ENCODE results near the gene PBX4. TPM values are rescaled to one million over a fixed set of nuclear protein-coding genes. Genes with fewer than 3 reads are reported as not detected.

The PBX4 gene
- total RNA-seq, 1 donor from 2014 or later: 0.93 TPM

- no peaks in the 10 kb centered on the region for H3K9me3 ChIP-seq (ENCODE audit: insufficient read depth, low read depth, low read length)
- peaks cover 6% of the 10 kb centered on the region for H4K20me1 ChIP-seq (ENCODE audit: insufficient read depth, low read length)
- H3K4me2 ChIP-seq (ENCODE audit: low read length): no peak overlapping the region
- DNase-seq (ENCODE audit: low read depth) (no peak), FAIRE-seq (no peak)
- Mint-ChIP-seq H3K36me3 (ENCODE audit: low read depth, unreplicated experiment) (peaks cover 38% of the 10 kb centered on the region), H3K9me3 (ENCODE audit: unreplicated experiment) (no peaks in the 10 kb centered on the region), H3K4me3 (ENCODE audit: unreplicated experiment) (no peak overlapping the region), H3K27me3 (ENCODE audit: low read depth, unreplicated experiment) (no peaks in the 10 kb centered on the region), H3K4me1 (ENCODE audit: low read depth, unreplicated experiment) (no peaks in the 10 kb centered on the region), H3K27ac (ENCODE audit: unreplicated experiment) (no peak overlapping the region)
- H2AFZ ChIP-seq (ENCODE audit: low read depth, low read length): no peak overlapping the region
- H3K4me3 ChIP-seq (ENCODE audit: insufficient read depth, low read depth, low read length): no peak overlapping the region
- H3K36me3 ChIP-seq (ENCODE audit: insufficient read depth, low read length): peaks cover 8% of the 10 kb centered on the region
- no peaks in the 10 kb centered on the region for H3K79me2 ChIP-seq (ENCODE audit: insufficient read depth, low read length)
- H3K9ac ChIP-seq (ENCODE audit: low read length): no peak overlapping the region
- TF ChIP-seq CTCF (IDR thresholded peaks at IDR 0.05; ENCODE audit: insufficient read depth, low read depth, low read length) (no peak), EZH2 (IDR thresholded peaks at IDR 0.05; ENCODE audit: insufficient read depth, low read length) (no peak)
- peaks cover under 1% of the 10 kb centered on the region for H3K4me1 ChIP-seq (ENCODE audit: insufficient read depth, low read length)
- no peak overlapping the region for H3K27ac ChIP-seq (ENCODE audit: low read depth, low read length)
- no peaks in the 10 kb centered on the region for H3K27me3 ChIP-seq (ENCODE audit: insufficient read depth, low read length)
Measured at GRCh38 chr19:19633711-19634515, 15.4 kb upstream of the PBX4 start.

- Mint-ChIP-seq H3K27ac (ENCODE audit: unreplicated experiment) (no peak overlapping the region), H3K36me3 (ENCODE audit: low read depth, unreplicated experiment) (peaks cover 34% of the 10 kb centered on the region), H3K4me3 (ENCODE audit: unreplicated experiment) (no peak overlapping the region), H3K9me3 (ENCODE audit: unreplicated experiment) (no peaks in the 10 kb centered on the region), H3K27me3 (ENCODE audit: low read depth, unreplicated experiment) (no peaks in the 10 kb centered on the region), H3K4me1 (ENCODE audit: low read depth, unreplicated experiment) (no peaks in the 10 kb centered on the region)
- no peak overlapping the region for H3K4me3 ChIP-seq (ENCODE audit: insufficient read depth, low read depth, low read length)
- TF ChIP-seq CTCF (IDR thresholded peaks at IDR 0.05; ENCODE audit: insufficient read depth, low read depth, low read length) (no peak), EZH2 (IDR thresholded peaks at IDR 0.05; ENCODE audit: insufficient read depth, low read length) (no peak)
- peaks cover 11% of the 10 kb centered on the region for H3K4me1 ChIP-seq (ENCODE audit: insufficient read depth, low read length)
- no peak overlapping the region for H3K27ac ChIP-seq (ENCODE audit: low read depth, low read length)
- FAIRE-seq (no peak), DNase-seq (ENCODE audit: low read depth) (no peak)
- H2AFZ ChIP-seq (ENCODE audit: low read depth, low read length): no peak overlapping the region
- no peaks in the 10 kb centered on the region for H3K27me3 ChIP-seq (ENCODE audit: insufficient read depth, low read length)
- no peaks in the 10 kb centered on the region for H3K9me3 ChIP-seq (ENCODE audit: insufficient read depth, low read depth, low read length)
- H4K20me1 ChIP-seq (ENCODE audit: insufficient read depth, low read length): peaks cover 6% of the 10 kb centered on the region
- no peak overlapping the region for H3K9ac ChIP-seq (ENCODE audit: low read length)
- H3K36me3 ChIP-seq (ENCODE audit: insufficient read depth, low read length): peaks cover 8% of the 10 kb centered on the region
- no peak overlapping the region for H3K4me2 ChIP-seq (ENCODE audit: low read length)
- no peaks in the 10 kb centered on the region for H3K79me2 ChIP-seq (ENCODE audit: insufficient read depth, low read length)
Measured at GRCh38 chr19:19632661-19633060, 14.2 kb upstream of the PBX4 start.

GRCh38 chr19:19631346-19631745 lies 12.9 kb upstream of the PBX4 start:
- no peak overlapping the region for H3K27ac Mint-ChIP-seq (ENCODE audit: unreplicated experiment)
- H3K4me1 Mint-ChIP-seq (ENCODE audit: low read depth, unreplicated experiment): no peaks in the 10 kb centered on the region

More at GRCh38 chr19:19631346-19631745, 12.9 kb upstream of the PBX4 start:
- H3K4me3 ChIP-seq (ENCODE audit: insufficient read depth, low read depth, low read length): no peak overlapping the region
- Mint-ChIP-seq H3K4me3 (ENCODE audit: unreplicated experiment) (no peak overlapping the region), H3K27me3 (ENCODE audit: low read depth, unreplicated experiment) (no peaks in the 10 kb centered on the region), H3K36me3 (ENCODE audit: low read depth, unreplicated experiment) (peaks cover 34% of the 10 kb centered on the region), H3K9me3 (ENCODE audit: unreplicated experiment) (no peaks in the 10 kb centered on the region)
- FAIRE-seq (no peak), DNase-seq (ENCODE audit: low read depth) (no peak)
- no peaks in the 10 kb centered on the region for H3K27me3 ChIP-seq (ENCODE audit: insufficient read depth, low read length)
- peaks cover 6% of the 10 kb centered on the region for H4K20me1 ChIP-seq (ENCODE audit: insufficient read depth, low read length)
- no peak for TF ChIP-seq EZH2 (IDR thresholded peaks at IDR 0.05; ENCODE audit: insufficient read depth, low read length)
- TF ChIP-seq CTCF (IDR thresholded peaks at IDR 0.05; ENCODE audit: insufficient read depth, low read depth, low read length): no peak
- no peaks in the 10 kb centered on the region for H3K79me2 ChIP-seq (ENCODE audit: insufficient read depth, low read length)
- H3K9me3 ChIP-seq (ENCODE audit: insufficient read depth, low read depth, low read length): no peaks in the 10 kb centered on the region
- H3K9ac ChIP-seq (ENCODE audit: low read length): no peak overlapping the region
- H3K36me3 ChIP-seq (ENCODE audit: insufficient read depth, low read length): peaks cover 8% of the 10 kb centered on the region
- no peak overlapping the region for H3K4me2 ChIP-seq (ENCODE audit: low read length)
- no peak overlapping the region for H3K27ac ChIP-seq (ENCODE audit: low read depth, low read length)
- H2AFZ ChIP-seq (ENCODE audit: low read depth, low read length): no peak overlapping the region
- H3K4me1 ChIP-seq (ENCODE audit: insufficient read depth, low read length): peaks cover 12% of the 10 kb centered on the region

All from astrocyte (in vitro differentiated cells and primary cell).